Left lobe of liver (tissue), 2 donors: ENCODE measurements around the gene STK11. TPM values are rescaled to one million over a fixed set of nuclear protein-coding genes. Genes with fewer than 3 reads are reported as not detected.
"Not testable (repeated sequence)": the region's sequence is repeated elsewhere in the genome, so short reads cannot be mapped to it uniquely, and the experiment has no call there.

ENCODE experiments used
- ATAC-seq: fragments of 200-7000 bp; cut with Tn5 transposase; one replicate; pipeline ENCODE4 v1.9.1; 2020; ENCODE audit warnings: mild to moderate bottlenecking, moderate library complexity
- DNase-seq: peaks from one replicate; pipeline ENCODE4 v3.0.0-alpha.2; 2020; ENCODE audit warnings: low spot score
- total RNA-seq: library from RNA; stranded (reverse); gene quantifications from one replicate; pipeline ENCODE4 v1.2.1, GENCODE V29; 2021
- donor health status: DM: no; HTN: no; CAD: no; lungs with moderate emphysema.
- donor health status: DM: no; HTN: yes; CAD: no.

STK11 gene
- total RNA-seq, 1 donor from 2014 or later = 33.1 TPM

DNA sequence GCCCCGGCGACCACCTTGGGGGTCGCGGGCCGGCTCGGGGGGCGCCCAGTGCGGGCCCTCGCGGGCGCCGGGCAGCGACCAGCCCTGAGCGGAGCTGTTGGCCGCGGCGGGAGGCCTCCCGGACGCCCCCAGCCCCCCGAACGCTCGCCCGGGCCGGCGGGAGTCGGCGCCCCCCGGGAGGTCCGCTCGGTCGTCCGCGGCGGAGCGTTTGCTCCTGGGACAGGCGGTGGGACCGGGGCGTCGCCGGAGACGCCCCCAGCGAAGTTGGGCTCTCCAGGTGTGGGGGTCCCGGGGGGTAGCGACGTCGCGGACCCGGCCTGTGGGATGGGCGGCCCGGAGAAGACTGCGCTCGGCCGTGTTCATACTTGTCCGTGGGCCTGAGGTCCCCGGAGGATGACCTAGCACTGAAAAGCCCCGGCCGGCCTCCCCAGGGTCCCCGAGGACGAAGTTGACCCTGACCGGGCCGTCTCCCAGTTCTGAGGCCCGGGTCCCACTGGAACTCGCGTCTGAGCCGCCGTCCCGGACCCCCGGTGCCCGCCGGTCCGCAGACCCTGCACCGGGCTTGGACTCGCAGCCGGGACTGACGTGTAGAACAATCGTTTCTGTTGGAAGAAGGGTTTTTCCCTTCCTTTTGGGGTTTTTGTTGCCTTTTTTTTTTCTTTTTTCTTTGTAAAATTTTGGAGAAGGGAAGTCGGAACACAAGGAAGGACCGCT, 729 bp downstream of the STK11 start:
- DNase-seq = no peak

DNA sequence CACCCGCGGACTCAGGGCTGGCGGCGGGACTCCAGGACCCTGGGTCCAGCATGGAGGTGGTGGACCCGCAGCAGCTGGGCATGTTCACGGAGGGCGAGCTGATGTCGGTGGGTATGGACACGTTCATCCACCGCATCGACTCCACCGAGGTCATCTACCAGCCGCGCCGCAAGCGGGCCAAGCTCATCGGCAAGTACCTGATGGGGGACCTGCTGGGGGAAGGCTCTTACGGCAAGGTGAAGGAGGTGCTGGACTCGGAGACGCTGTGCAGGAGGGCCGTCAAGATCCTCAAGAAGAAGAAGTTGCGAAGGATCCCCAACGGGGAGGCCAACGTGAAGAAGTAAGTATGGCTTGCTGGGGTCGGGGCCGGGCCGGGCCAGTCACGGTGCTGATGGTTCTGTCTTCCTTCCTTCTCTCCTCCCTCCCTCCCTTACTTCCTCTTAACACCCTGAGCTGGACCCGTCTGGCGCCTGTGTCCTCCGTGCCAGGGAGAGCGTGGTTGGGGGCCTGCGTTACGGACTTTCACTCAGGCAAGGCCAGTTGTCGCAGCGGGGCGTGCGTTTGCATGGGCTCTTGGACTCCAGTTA, 1.4 kb downstream of the STK11 start:
- ATAC-seq = peak; percentile 1
- DNase-seq = no peak

More for the DNA sequence above, 729 bp downstream of the STK11 start:
- no peak for ATAC-seq

DNA sequence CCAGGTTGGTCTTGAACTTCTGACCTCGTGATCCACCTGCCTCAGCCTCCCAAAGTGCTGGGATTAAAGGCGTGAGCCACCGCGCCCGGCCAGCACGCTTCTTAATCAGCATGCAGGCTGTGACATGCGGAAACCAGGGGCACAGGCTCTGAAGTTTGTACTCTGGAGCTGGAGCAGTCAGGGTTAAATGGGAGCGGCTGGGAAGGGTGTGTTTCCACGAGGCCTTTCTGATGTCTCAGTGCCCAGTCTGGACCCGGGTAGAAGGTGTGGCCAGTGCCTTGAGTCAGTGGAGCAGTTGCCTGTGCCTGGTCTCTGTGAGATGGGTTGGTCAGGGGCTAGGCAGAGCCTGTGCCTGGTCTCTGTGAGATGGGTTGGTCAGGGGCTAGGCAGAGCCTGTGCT, 3.3 kb downstream of the STK11 start:
- ATAC-seq, DNase-seq: not testable (repeated sequence)

DNA sequence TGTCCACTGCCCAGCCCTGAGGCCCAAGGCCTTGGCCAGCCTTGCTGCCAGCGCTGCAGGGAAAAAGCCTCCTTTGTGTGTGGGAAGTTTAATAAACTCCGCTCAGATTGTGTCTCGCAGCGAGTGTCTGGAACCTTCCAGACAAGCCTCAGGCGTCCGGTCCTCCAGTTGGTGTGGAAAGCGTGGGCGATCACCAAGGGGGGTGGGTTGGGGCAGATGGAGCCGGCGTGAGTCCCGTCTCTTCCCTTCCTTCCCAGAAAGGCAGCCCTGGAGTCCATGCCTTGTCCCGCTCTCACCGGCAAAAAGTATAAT, 4.6 kb downstream of the STK11 start:
- DNase-seq = no peak

DNA sequence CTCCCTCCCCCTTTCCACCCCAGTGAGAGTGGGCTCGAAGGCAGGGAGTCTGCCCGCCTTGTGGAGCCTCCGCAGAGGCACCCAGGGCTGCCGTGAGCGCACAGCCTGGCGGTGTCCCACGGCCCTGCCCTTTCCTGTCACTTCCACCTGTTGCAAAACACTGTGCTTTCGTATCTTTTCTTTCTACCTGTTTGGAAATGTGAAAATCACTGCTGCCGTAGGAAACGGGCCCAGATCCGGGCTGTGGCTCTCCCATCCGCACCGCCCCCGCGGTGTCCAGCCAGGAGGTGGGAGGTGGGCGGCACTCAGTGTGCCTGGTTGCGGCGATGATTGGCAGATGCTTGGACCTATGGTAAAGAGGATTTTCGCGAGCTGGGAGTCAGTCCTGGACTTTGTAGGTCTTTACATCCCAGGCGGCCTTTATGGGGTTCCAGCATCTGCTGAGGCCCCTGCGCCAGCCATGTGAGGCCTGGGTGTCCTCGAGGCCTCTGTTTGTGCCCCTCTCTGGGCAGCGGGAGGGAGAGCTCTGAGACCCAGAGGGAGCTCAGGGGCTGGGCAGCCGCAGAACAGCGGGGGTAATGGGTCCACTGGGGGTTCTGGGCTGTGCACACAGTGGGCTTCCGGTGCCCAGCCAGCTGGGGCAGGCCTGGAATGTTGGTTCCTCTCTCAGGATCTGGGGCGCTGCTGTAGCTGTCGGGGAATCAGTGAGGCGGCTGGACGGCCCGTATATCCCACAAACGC, 6.1 kb downstream of the STK11 start:
- ATAC-seq (peak; percentile 66), DNase-seq (peak; percentile 87)

More for the DNA sequence above, 4.6 kb downstream of the STK11 start:
- no peak for ATAC-seq

DNA sequence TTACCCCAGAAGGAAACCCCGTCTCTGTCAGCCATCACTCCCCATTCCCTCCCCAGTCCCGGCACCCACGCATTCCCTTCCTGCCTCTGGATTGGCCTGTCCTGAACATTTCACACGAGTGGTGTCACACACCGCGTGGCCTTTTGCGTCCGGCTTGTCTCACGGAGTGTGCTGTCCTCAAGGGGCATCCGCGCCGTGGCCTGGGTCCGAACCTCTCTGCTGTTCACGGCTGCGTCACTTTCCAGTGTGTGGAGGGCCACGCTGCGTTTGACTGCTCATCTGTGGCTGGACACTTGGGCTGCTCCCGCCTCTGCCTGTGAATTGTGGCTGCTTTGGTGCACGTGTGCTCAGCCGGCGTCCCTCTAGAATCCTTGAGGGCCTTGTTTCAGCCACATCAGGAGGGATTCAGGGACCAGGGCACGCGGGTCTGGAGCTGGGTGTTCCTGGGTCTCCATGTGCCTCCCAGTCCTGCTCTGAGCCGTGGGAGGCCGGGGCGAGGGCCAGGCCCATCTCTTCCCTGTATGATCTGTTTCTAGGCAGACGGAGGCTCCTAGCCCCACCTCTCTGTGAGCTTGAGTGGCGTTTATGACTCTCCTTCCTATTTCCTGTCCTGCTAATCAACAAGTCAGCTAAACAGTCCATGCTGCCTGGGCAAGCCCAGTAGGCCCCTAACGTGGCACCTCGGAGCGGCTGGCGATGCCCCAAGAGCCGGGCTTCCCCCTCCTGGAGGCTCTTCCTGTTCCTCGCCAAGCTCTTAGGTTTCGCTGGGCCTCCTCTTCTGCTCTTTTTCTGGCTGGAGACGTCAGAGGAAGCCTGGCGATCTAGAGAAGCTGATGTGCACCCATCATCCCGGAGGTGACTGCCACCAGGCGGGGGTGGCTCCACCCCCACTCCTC, 8.1 kb downstream of the STK11 start:
- ATAC-seq = peak; percentile 11
- DNase-seq = no peak

DNA sequence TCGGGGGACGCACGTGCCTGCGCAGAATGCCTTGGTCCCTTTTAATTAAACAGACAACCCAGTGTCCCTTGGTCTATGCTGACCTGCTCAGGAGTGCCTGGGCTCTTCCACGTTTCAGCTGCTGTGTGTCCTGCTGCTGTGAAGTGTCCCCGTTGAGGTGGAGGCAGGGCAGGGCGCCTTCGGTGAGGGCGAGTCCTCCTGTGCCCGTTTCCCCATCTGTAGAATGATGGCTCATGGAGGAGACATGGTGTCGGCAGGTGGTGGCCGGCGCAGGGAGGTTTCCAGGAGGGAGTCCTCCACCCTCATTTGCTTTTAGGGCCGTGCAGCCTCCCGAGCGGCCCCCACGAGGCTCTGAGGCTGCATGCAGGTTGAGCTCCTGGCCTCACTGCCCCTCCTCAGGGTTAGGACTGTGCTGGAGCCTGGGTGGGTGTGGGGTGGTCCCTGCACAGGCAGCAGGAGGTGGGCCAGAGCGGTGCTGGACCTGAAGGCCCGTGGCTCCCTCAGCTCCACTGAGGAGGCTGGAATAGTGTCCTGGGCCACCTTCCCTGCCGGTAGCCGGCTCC, 8.8 kb downstream of the STK11 start:
- no peak for DNase-seq
- no peak for ATAC-seq

DNA sequence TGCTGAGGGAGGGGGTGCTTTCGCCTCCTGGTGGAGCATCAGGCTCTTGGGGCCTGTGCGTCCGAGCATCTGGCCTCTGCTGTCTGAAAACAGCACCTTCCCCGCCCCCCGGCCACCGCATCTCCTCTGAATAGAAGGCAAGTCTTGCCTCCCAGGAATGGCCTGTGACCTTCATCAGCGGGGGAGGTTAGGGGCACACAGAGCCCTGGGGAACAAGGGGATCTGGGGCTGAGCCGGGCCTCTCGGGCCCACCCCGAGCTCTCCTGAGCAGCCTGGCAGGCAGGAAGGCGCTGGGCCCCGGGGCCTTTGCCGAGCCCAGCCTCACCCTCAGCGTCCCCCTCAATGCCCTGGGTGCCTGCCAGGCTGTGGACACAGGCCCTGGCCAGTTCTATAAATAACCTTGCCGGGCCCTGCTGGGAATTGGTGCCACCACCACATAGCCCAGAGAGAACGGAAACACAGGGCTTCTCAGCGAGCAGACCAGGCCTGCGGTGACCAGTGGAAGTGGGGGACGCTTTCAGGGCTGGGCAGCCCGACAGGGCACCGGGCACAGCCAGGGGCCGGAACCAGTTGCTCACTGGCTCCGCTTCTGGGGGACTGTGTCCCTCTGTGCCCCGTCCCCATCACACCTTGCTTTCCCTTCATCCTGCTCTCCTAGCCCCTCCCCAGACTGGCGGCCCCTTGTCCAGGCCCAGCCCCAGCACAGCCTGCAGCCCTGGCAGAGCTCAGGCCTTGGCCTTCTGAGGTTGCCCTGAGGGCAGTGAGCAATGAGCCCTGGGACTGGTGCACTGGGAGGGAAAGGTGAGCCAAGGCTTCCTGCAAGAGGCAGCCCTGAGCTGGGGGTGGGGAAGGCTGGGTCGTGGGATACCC, 9.5 kb downstream of the STK11 start:
- no peak for DNase-seq
- ATAC-seq = peak; percentile 52

DNA sequence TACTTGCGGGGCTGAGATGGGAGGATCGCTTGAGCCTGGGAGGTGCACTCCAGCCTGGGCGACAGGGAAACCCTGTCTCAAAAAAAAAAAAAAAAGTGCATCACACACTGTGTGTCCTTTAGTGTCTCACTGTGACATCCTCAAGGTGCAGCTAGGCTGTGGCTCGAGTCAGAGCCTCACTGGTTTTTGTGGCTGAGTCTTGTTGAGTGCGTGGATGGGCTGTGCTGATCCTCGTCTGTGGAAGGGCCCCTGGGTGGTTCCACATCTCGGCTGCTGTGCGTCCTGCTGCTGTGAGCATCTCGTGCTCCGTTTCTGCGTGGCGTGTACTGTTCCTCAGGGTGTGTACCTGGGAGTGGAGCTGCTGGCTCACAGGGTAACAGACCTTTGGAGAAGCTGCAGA, 11.2 kb downstream of the STK11 start:
- DNase-seq = no peak
- ATAC-seq = no peak

DNA sequence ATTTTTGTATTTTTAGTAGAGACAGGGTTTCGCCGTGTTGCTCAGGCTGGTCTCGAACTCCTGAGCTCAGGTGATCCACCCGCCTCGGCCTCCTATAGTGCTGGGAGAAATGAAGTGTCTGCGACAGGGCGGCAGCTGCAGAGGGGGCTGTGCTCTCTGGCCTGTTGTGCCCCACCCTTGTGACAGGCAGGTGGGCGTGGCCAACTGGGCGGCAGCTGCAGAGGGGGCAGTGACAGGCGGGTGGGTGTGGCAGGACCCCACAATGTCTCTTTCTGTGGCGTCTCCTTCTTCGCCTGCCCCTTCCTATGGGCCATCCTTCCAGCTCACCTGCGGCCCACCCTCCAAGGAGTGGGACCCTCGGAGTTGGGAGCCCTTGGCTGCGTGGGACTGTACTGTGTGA, 11.8 kb downstream of the STK11 start:
- ATAC-seq = no peak
- no peak for DNase-seq

DNA sequence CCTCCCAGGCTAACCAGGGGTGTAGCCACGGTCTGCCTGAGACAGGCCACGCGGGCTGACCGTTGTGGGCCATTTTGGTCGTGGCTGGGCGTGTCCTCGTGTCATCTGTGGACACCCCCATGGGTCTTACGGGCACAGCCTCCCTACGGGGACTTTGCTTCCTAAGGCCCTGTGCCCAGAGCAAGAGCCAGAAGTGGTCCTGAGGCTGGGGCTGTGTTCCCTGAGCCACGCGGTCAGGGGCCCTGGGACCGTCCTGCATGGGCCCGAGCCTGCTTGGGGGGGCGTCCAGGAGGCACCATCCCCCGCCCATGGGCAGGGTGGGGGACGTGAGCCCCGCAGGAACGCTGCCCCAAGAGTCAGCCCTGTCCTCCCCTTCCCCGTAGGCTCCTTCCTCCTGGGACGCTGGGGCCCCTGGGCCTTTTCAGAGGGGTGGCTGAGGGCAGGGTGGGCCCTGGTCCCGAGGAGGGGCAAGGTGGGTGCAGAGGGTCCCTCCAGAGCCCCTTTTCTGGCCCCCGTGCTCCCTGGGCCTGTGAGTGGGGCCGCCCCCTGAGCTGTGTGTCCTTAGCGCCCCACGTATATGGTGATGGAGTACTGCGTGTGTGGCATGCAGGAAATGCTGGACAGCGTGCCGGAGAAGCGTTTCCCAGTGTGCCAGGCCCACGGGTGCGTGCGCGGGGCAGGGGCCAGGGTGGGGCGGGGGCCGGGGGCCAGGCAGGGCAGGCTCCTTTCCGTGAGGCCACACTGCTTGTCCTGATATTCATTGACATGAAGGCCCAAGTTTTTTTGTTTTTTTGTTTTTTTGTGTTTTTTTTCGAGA, 13.4 kb downstream of the STK11 start:
- DNase-seq (no peak), ATAC-seq (no peak)

DNA sequence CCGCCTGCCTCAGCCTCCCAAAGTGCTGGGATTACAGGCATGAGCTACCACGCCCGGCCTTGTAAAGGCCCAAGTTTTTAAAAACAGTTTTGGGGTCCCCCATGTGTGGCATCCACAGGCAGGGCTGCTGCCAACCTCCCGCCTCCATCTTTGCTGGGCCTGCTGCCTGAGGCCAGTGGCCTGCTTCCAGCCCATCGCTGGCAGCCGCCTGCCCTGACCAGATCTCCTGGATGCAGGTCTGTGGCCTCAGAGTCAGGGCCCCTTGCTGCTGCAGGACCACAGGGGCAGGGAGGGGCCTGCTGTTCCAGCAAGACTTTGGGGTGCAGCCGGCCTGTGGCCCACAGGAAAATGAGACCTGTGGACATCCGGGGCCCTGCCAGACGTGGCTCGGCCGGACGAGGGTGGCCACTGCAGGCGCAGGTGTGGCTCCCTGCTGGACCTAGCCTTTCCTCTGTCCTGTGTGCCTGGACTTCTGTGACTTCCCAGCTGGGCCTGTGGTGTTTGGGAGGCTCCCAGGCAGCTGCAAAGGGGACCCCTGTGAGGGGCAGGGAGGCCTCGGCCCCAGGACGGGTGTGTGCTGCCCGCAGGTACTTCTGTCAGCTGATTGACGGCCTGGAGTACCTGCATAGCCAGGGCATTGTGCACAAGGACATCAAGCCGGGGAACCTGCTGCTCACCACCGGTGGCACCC, 14.4 kb downstream of the STK11 start:
- DNase-seq (no peak), ATAC-seq (no peak)

DNA sequence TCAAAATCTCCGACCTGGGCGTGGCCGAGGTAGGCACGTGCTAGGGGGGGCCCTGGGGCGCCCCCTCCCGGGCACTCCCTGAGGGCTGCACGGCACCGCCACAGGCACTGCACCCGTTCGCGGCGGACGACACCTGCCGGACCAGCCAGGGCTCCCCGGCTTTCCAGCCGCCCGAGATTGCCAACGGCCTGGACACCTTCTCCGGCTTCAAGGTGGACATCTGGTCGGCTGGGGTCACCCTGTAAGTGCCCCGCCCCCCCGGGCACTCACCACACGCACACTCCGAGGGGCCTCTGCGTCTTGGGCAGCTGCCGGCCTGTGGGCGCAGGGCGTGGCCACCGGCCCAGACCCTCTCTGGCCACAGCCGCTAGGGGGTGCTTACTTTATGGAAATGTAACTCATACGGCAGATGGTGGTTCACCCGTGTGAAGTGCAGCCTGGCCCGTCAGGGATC, 14.9 kb downstream of the STK11 start:
- ATAC-seq (no peak), DNase-seq (no peak)

DNA sequence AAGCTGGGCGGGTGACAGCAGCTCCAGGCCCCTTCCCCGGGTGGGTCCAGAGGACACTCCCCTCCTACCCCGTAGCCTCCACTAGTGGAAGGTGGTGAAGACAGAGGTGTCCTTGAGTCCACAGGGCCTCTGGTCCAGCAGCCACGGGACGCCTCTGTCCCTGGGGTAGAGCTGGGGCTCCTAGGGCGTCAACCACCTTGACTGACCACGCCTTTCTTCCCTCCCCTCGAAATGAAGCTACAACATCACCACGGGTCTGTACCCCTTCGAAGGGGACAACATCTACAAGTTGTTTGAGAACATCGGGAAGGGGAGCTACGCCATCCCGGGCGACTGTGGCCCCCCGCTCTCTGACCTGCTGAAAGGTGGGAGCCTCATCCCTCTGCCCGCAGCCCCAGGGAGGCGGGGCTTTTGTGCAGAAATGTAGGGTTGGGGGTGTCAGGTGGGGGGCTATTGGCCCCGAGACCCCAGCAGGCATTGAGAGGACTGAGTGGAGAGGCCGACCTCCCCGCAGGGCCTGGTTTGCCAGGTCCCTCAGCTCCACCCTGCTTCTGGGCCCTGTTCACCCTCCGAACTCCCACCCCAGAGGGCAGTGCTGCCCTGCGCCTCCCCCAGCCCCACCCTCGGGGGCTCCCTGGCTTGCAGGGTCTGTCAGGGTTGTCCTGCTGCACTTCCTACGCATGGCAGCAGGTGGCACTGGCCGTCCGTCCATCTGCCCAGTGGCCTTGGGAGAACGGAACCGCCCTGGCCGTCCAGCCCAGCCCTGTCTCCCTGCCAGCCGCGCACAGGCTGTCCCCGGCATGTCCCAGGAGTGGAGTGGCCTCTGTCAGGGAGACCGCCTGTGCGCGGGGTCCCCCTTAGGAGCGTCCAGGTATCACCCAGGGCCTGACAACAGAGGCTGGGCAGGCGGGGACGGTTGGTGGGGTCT, 15.7 kb downstream of the STK11 start:
- DNase-seq = peak; percentile 80
- ATAC-seq = peak; percentile 90

DNA sequence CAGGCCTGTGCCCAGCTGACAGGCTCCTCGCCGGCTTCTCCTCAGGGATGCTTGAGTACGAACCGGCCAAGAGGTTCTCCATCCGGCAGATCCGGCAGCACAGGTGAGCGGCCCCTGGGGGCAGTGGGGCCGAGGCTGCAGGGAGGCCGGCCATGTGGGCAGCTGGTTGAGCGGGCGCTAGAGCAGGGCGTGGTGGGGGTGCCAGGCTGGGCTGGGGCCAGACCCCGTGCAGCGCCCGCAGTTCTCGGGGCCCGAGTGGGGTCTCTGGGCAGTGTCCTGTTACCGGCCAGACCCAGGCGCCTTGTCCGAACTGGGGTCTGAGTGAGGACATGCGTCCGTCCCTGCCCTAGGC, 16.3 kb downstream of the STK11 start:
- ATAC-seq (no peak), DNase-seq (no peak)

DNA sequence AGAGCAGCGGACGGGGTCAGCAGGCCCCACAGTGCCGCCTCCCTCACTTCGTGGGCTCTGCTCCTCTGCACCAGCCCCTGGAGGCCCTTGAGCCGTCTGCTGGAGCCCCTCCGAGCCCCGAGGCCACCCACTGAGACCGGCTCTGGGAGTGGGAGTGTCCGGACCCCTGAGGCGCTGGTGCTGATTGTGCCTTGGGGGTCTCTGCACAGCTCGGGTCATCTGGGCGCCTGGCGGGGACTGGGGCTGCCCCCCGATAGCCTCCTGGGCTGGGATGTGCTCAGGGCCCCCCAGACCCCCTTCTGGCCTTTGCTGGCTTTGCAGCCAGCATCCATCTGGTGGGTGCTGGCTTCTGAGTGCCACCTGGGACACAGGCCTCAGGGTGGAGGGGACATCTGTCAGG, 16.8 kb downstream of the STK11 start:
- ATAC-seq (no peak), DNase-seq (no peak)
